ENCODE data around the gene GJA8.
"Not testable (repeated sequence)": the region's sequence is repeated elsewhere in the genome, so short reads cannot be mapped to it uniquely, and the experiment has no call there.

Gene GJA8

DNA sequence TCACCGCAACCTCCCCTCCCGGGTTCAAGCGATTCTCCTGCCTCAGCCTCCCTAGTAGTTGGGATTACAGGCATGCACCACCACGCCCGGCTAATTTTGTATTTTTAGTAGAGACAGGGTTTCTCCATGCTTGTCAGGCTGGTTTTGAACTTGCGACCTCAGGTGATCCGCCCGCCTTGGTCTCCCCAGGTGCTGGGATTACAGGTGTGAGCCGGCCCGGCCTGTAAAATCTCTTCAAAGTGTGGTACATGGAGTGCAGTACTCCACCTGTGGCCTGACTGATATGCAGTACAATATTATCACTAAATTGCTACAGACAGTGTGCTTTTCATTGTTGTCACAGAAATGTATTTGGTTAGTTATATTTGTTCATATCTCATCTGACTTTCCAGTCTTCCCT is 25.1 kb downstream of the GJA8 start:
- not testable (repeated sequence) for H3K9me3 ChIP-seq (ENCODE audit: insufficient read depth, low read depth, low read length); H3K4me3 ChIP-seq (ENCODE audit: low read length); H3K27ac ChIP-seq (ENCODE audit: low read depth, low read length); H3K27me3 ChIP-seq (ENCODE audit: insufficient read depth, low read length); H3K9ac ChIP-seq (ENCODE audit: low read depth, low read length); H3K36me3 ChIP-seq (ENCODE audit: insufficient read depth, low read length); H3K4me1 ChIP-seq (ENCODE audit: insufficient read depth, low read length)
- no CpG with 5 or more reads among the region's 10 CpGs for WGBS

DNA sequence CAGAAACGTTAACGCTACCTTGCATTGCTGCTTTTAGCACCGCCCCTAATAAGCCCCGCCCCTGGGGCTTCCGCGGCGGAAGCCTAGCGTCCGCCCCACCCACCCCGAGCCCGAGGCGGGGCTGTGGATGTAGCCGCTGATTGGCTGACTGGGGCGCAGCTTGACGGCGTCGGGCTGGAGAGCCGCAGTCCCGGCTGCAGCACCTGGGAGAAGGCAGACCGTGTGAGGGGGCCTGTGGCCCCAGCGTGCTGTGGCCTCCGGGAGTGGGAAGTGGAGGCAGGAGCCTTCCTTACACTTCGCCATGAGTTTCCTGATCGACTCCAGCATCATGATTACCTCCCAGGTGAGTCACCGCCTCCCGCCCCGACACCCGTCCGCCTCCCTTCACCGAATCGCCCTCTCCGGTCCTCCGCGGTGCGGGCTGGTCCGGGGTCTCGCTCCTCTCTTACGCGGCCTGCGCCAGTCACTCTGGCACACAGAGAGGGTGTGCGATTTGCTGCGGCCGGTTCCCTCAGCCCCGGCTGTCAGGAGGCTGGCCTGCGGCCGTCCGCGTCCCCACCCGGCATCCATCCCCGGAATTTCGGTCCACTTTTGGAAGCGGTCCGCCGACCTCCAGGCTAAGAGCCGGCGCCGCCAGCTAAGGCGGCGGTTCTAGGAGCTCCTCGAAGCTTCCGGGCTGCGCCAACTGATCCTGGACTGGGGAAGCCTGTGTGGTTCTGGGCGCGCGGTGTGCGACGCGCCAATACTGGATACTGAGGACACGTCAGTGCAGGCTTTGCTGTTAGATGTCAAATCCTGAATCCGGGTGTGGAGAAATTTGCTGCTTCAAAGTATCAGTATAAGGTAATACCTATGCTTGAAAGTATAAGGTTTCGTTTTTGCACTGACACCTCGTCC is 25.9 kb downstream of the GJA8 start, which contains the start of gene GPR89B:
Gene GPR89B, plus strand, starts transcription at position 185 of the 897 bp plus-strand sequence. Its CDS starts 117 bp downstream, at position 302.
- not testable (repeated sequence) for H3K4me1 ChIP-seq (ENCODE audit: insufficient read depth, low read length); H3K27me3 ChIP-seq (ENCODE audit: insufficient read depth, low read length); H3K9me3 ChIP-seq (ENCODE audit: insufficient read depth, low read depth, low read length); H3K36me3 ChIP-seq (ENCODE audit: insufficient read depth, low read length)
- WGBS: under 1% methylated on average over 44 of the region's 72 CpGs
- H3K4me3 ChIP-seq (ENCODE audit: low read length): peak within 1 kb of the TSS; percentile 81
- peak within 1 kb of the TSS; percentile 72 for H3K9ac ChIP-seq (ENCODE audit: low read depth, low read length)
- H3K27ac ChIP-seq (ENCODE audit: low read depth, low read length): peak within 1 kb of the TSS; percentile 71; the same call in 1 of the 2 replicates

- 83% methylated on average over 1 of the region's 2 CpGs for WGBS
- not testable (repeated sequence) for H3K27me3 ChIP-seq (ENCODE audit: insufficient read depth, low read length); H3K4me1 ChIP-seq (ENCODE audit: insufficient read depth, low read length)
Measured at GRCh38 chr1:147931137-147931536, 28.5 kb downstream of the GJA8 start.

DNA sequence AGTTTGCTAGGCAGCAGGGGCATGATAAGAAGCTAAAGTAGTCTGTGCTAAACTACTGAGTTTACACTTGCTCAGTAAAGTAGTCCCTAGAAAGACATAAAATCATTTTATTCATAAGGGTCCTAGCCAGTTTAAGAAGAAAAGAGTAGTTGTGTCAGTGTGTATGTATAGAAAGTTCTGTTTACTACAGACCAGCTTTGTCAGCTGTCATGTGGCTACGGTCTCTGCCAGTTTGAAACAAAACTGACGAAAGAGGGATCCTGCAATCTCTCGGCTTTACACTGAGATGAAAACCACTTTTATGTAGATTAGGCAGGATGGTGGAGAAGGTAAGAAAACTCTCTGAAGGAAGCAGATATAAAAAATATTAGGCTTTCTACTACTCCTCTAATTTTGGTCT is 32.7 kb downstream of the GJA8 start:
- not testable (repeated sequence) for H3K4me1 ChIP-seq (ENCODE audit: insufficient read depth, low read length); H3K27me3 ChIP-seq (ENCODE audit: insufficient read depth, low read length); H3K36me3 ChIP-seq (ENCODE audit: insufficient read depth, low read length); H3K27ac ChIP-seq (ENCODE audit: low read depth, low read length); H3K9me3 ChIP-seq (ENCODE audit: insufficient read depth, low read depth, low read length); H3K4me3 ChIP-seq (ENCODE audit: low read length); H3K9ac ChIP-seq (ENCODE audit: low read depth, low read length)
- 98% methylated on average over 3 of the region's 3 CpGs for WGBS

More at GRCh38 chr1:147931137-147931536, 28.5 kb downstream of the GJA8 start:
- not testable (repeated sequence) for H3K9me3 ChIP-seq (ENCODE audit: insufficient read depth, low read depth, low read length); H3K27ac ChIP-seq (ENCODE audit: low read depth, low read length); H3K4me3 ChIP-seq (ENCODE audit: low read length); H3K36me3 ChIP-seq (ENCODE audit: insufficient read depth, low read length); H3K9ac ChIP-seq (ENCODE audit: low read depth, low read length)

GRCh38 chr1:147940456-147940855 is 37.9 kb downstream of the GJA8 start:
- H3K4me1 ChIP-seq (ENCODE audit: insufficient read depth, low read length); H3K4me3 ChIP-seq (ENCODE audit: low read length); H3K27me3 ChIP-seq (ENCODE audit: insufficient read depth, low read length); H3K9me3 ChIP-seq (ENCODE audit: insufficient read depth, low read depth, low read length); H3K9ac ChIP-seq (ENCODE audit: low read depth, low read length); H3K36me3 ChIP-seq (ENCODE audit: insufficient read depth, low read length); H3K27ac ChIP-seq (ENCODE audit: low read depth, low read length): not testable (repeated sequence)
- 89% methylated on average over 2 of the region's 2 CpGs for WGBS

GRCh38 chr1:147942563-147942962 is 40.0 kb downstream of the GJA8 start:
- WGBS: no CpG with 5 or more reads among the region's 1 CpG
- H3K4me3 ChIP-seq (ENCODE audit: low read length); H3K36me3 ChIP-seq (ENCODE audit: insufficient read depth, low read length); H3K27ac ChIP-seq (ENCODE audit: low read depth, low read length); H3K4me1 ChIP-seq (ENCODE audit: insufficient read depth, low read length); H3K9ac ChIP-seq (ENCODE audit: low read depth, low read length); H3K9me3 ChIP-seq (ENCODE audit: insufficient read depth, low read depth, low read length); H3K27me3 ChIP-seq (ENCODE audit: insufficient read depth, low read length): not testable (repeated sequence)

GRCh38 chr1:147949517-147949916 is 46.9 kb downstream of the GJA8 start:
- 97% methylated on average over 29 of the region's 35 CpGs for WGBS
- H3K27ac ChIP-seq (ENCODE audit: low read depth, low read length): not testable (repeated sequence)

More at GRCh38 chr1:147949517-147949916, 46.9 kb downstream of the GJA8 start:
- not testable (repeated sequence) for H3K9ac ChIP-seq (ENCODE audit: low read depth, low read length); H3K27me3 ChIP-seq (ENCODE audit: insufficient read depth, low read length); H3K4me1 ChIP-seq (ENCODE audit: insufficient read depth, low read length); H3K4me3 ChIP-seq (ENCODE audit: low read length); H3K36me3 ChIP-seq (ENCODE audit: insufficient read depth, low read length); H3K9me3 ChIP-seq (ENCODE audit: insufficient read depth, low read depth, low read length)
